Measurements from ENCODE around the gene ARAP3.

GRCh38 chr5:141618030-141618803 is 63.8 kb downstream of the ARAP3 start:
- TF ChIP-seq CTCF (IDR thresholded peaks at IDR 0.05; ENCODE audit: extremely low read depth in 1 of 2, insufficient read depth in 1 of 2, low read depth in 1 of 2, low read length in 2 of 2) (no peak), POLR2AphosphoS5 (IDR thresholded peaks at IDR 0.05; ENCODE audit: insufficient read depth, low read depth, low read length) (no peak)

Data from endothelial cell of umbilical vein (primary cell).